ENCODE results near the gene STK39.

Gene STK39

DNA sequence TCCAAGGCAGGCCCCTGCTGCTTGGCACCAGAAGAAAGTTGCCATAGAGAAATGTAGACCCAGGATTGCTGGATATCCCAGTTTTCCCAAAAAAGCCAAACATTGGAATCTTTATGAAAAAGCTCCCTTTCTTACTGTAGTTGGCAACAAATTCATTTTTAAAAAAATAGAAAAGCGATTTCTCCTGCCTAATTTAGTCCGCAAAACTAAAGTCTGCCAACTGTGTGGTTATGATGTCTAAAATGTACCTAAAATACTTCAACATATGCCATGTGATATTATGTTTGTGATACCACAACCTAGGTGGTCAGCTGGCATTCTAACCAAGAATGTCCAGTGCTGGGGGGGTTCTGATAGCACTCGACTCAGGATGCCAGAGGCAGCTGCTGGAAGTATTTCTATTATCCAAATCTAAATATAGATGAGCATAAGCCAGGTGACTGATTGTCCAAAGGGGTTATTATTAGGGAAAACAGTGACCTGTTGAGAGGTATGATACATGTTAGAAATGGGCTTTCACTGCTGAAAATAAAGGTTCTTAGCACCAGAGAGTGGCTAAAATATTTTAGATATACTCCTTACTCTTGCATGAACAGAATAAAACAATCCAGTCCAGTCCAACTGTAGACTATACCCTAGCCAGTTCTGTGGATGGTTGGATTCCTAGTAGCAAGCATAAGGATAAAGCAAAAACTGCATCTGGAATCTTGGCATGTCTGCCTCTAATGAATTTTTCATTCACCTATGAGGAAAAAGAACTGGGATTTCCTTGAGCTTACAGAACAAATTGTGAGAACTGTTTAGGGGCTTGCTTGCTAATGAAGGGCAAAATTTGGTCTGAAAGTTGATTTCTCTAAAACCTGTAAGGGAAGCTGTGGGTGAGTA is 101.7 kb downstream of the STK39 start:
- DNase-seq: no peak
- Histone ChIP-seq H3K27me3 (replicated peaks in 2 of 5; ENCODE audit: control insufficient read depth in 4 of 5, insufficient read depth in 5 of 5, low read length in 4 of 5) (no peaks in the 10 kb centered on the region), H3K4me3 (ENCODE audit: control insufficient read depth in 1 of 7, extremely low read depth in 1 of 7, insufficient read depth in 4 of 7, low read depth in 2 of 7, low read length in 6 of 7) (no peak overlapping the region), H3K4me1 (ENCODE audit: control extremely low read depth in 1 of 4, control insufficient read depth in 4 of 4, insufficient read depth in 4 of 4, low read length in 3 of 4) (peaks cover 0 to 8% (median 0%) of the 10 kb centered on the region in 4 experiments), H3K36me3 (ENCODE audit: control insufficient read depth in 4 of 4, insufficient read depth in 4 of 4, low read length in 3 of 4) (no peaks in the 10 kb centered on the region), H3K27ac (ENCODE audit: insufficient read depth in 1 of 2, low read depth in 1 of 2, low read length in 2 of 2, poor library complexity in 1 of 2, severe bottlenecking in 2 of 2) (no peak overlapping the region), H3K9me3 (ENCODE audit: control extremely low read depth in 1 of 5, control insufficient read depth in 4 of 5, insufficient read depth in 2 of 5, low read depth in 1 of 5, low read length in 4 of 5) (no peaks in the 10 kb centered on the region)
- WGBS (ENCODE audit: insufficient coverage): no CpG with 5 or more reads among the region's 3 CpGs
- POLR2A ChIA-PET: no interaction called here
- CTCF ChIA-PET: interaction anchor here (1.1 to 1.3 kb wide), 3 partner anchors 10 to 27 kb away, joined by 3 to 5 read pairs (median 3); no protein-coding TSS in a partner anchor

- Histone ChIP-seq H3K9me3 (ENCODE audit: control extremely low read depth in 1 of 5, control insufficient read depth in 4 of 5, insufficient read depth in 2 of 5, low read depth in 1 of 5, low read length in 4 of 5) (no peaks in the 10 kb centered on the region), H3K27ac (ENCODE audit: insufficient read depth in 1 of 2, low read depth in 1 of 2, low read length in 2 of 2, poor library complexity in 1 of 2, severe bottlenecking in 2 of 2) (no peak overlapping the region), H3K4me1 (ENCODE audit: control extremely low read depth in 1 of 4, control insufficient read depth in 4 of 4, insufficient read depth in 4 of 4, low read length in 3 of 4) (peaks cover 0 to 7% (median 0%) of the 10 kb centered on the region in 4 experiments), H3K36me3 (ENCODE audit: control insufficient read depth in 4 of 4, insufficient read depth in 4 of 4, low read length in 3 of 4) (peaks cover 0 to 2% (median 0%) of the 10 kb centered on the region in 4 experiments), H3K4me3 (ENCODE audit: control insufficient read depth in 1 of 7, extremely low read depth in 1 of 7, insufficient read depth in 4 of 7, low read depth in 2 of 7, low read length in 6 of 7) (no peak overlapping the region), H3K27me3 (replicated peaks in 2 of 5; ENCODE audit: control insufficient read depth in 4 of 5, insufficient read depth in 5 of 5, low read length in 4 of 5) (no peaks in the 10 kb centered on the region)
- no peak for DNase-seq
- ChIA-PET CTCF (interaction anchor here (1.2 to 1.3 kb wide), 2 partner anchors 11 to 542 kb away, joined by 3 to 5 read pairs; no protein-coding TSS in a partner anchor), POLR2A (interaction anchor here (0.6 kb wide), 1 partner anchor 12 kb away, joined by 3 read pairs; no protein-coding TSS in a partner anchor)
- 90% methylated on average over 2 of the region's 2 CpGs for WGBS (ENCODE audit: insufficient coverage)
Observed at GRCh38 chr2:168145011-168145410, 102.4 kb downstream of the STK39 start.

DNA sequence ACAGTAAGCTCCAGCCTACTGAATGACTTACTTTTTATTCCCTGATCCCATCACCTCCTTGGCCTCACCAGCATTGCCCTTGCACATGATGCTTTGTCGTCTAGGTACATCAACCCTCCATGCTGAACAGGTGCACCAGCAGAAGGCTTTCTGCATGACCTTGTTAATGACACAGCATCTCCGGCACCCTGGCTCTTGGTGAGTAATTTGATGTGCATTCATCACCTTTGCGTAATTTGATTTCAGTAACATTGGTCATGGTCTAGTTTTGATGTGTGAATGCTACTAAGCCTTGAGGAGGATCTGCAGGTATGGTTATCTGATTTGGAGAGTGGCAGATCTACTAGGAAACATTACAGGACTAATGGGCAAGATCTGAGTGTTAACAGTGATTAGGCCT is 103.6 kb downstream of the STK39 start:
- POLR2A ChIA-PET: no interaction called here
- no peak overlapping the region for H3K27ac ChIP-seq (ENCODE audit: insufficient read depth in 1 of 2, low read depth in 1 of 2, low read length in 2 of 2, poor library complexity in 1 of 2, severe bottlenecking in 2 of 2)
- 100% methylated on average over 3 of the region's 3 CpGs for WGBS (ENCODE audit: insufficient coverage)
- H3K36me3 ChIP-seq (ENCODE audit: control insufficient read depth in 4 of 4, insufficient read depth in 4 of 4, low read length in 3 of 4): peaks cover 0 to 6% (median under 1%) of the 10 kb centered on the region in 4 experiments
- no peaks in the 10 kb centered on the region for H3K27me3 ChIP-seq (replicated peaks in 2 of 5; ENCODE audit: control insufficient read depth in 4 of 5, insufficient read depth in 5 of 5, low read length in 4 of 5)
- H3K9me3 ChIP-seq (ENCODE audit: control extremely low read depth in 1 of 5, control insufficient read depth in 4 of 5, insufficient read depth in 2 of 5, low read depth in 1 of 5, low read length in 4 of 5): no peaks in the 10 kb centered on the region
- H3K4me1 ChIP-seq (ENCODE audit: control extremely low read depth in 1 of 4, control insufficient read depth in 4 of 4, insufficient read depth in 4 of 4, low read length in 3 of 4): no peaks in the 10 kb centered on the region
- H3K4me3 ChIP-seq (ENCODE audit: control insufficient read depth in 1 of 7, extremely low read depth in 1 of 7, insufficient read depth in 4 of 7, low read depth in 2 of 7, low read length in 6 of 7): no peak overlapping the region
- no peak for DNase-seq
- CTCF ChIA-PET: interaction anchor here (1.2 kb wide), 1 partner anchor 544 kb away, joined by 3 read pairs; no protein-coding TSS in a partner anchor

DNA sequence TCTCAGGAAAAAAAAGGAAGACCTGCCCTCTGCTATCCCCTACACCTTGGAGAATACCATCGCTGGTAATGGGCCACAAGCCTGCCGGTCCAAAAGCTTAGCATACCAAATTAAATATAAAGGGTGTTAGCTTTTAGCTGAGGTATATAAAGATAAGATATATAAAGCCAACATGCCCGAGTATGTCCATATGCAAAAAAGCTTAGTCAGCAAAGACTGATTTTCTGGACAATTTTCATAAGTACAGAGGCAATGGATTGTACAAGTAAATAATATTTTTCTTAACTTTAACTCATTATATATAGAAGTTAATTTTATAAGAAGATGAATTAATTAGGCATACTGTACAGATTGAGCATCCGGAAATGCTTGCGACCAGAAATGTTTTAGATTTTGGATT is 106.5 kb downstream of the STK39 start:
- POLR2A ChIA-PET: no interaction called here
- no peaks in the 10 kb centered on the region for H3K27me3 ChIP-seq (replicated peaks in 2 of 5; ENCODE audit: control insufficient read depth in 4 of 5, insufficient read depth in 5 of 5, low read length in 4 of 5)
- H3K4me3 ChIP-seq (ENCODE audit: control insufficient read depth in 1 of 7, extremely low read depth in 1 of 7, insufficient read depth in 4 of 7, low read depth in 2 of 7, low read length in 6 of 7): no peak overlapping the region
- H3K9me3 ChIP-seq (ENCODE audit: control extremely low read depth in 1 of 5, control insufficient read depth in 4 of 5, insufficient read depth in 2 of 5, low read depth in 1 of 5, low read length in 4 of 5): no peaks in the 10 kb centered on the region
- H3K36me3 ChIP-seq (ENCODE audit: control insufficient read depth in 4 of 4, insufficient read depth in 4 of 4, low read length in 3 of 4): peaks cover 2 to 20% (median 3%) of the 10 kb centered on the region in 4 experiments
- no peak for DNase-seq
- WGBS (ENCODE audit: insufficient coverage): 100% methylated on average over 2 of the region's 5 CpGs
- no peaks in the 10 kb centered on the region for H3K4me1 ChIP-seq (ENCODE audit: control extremely low read depth in 1 of 4, control insufficient read depth in 4 of 4, insufficient read depth in 4 of 4, low read length in 3 of 4)
- CTCF ChIA-PET: no interaction called here
- no peak overlapping the region for H3K27ac ChIP-seq (ENCODE audit: insufficient read depth in 1 of 2, low read depth in 1 of 2, low read length in 2 of 2, poor library complexity in 1 of 2, severe bottlenecking in 2 of 2)

DNA sequence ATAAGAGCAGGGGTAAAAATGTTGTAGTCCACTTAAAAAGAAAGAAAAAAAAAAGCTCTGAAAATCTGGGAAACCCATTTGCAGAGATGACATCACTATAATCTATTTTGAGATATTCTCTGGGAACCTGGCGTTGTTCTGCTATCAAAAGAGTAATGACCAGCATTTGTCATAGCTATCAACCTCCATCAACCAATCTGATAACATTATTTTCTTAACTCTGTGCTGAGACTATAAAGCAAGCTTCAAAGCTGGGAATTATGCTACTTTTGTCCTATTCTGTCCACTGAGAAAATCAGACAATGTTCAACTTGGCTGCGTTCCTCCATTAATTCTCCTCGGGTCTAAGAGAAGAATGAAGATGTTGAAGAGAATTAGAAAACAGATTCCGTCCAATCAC is 107.5 kb downstream of the STK39 start:
- 60% methylated on average over 1 of the region's 4 CpGs for WGBS (ENCODE audit: insufficient coverage)
- ChIA-PET CTCF (interaction anchor here (1.3 kb wide), 1 partner anchor 12 kb away, joined by 3 read pairs; no protein-coding TSS in a partner anchor), POLR2A (interaction anchor here (0.7 kb wide), 1 partner anchor 249 kb away, joined by 4 read pairs; no protein-coding TSS in a partner anchor)
- H3K27me3 ChIP-seq (replicated peaks in 2 of 5; ENCODE audit: control insufficient read depth in 4 of 5, insufficient read depth in 5 of 5, low read length in 4 of 5): no peaks in the 10 kb centered on the region
- no peak for DNase-seq
- peaks cover 2 to 20% (median 4%) of the 10 kb centered on the region in 4 experiments for H3K36me3 ChIP-seq (ENCODE audit: control insufficient read depth in 4 of 4, insufficient read depth in 4 of 4, low read length in 3 of 4)
- no peaks in the 10 kb centered on the region for H3K4me1 ChIP-seq (ENCODE audit: control extremely low read depth in 1 of 4, control insufficient read depth in 4 of 4, insufficient read depth in 4 of 4, low read length in 3 of 4)
- H3K9me3 ChIP-seq (ENCODE audit: control extremely low read depth in 1 of 5, control insufficient read depth in 4 of 5, insufficient read depth in 2 of 5, low read depth in 1 of 5, low read length in 4 of 5): no peaks in the 10 kb centered on the region
- H3K4me3 ChIP-seq (ENCODE audit: control insufficient read depth in 1 of 7, extremely low read depth in 1 of 7, insufficient read depth in 4 of 7, low read depth in 2 of 7, low read length in 6 of 7): no peak overlapping the region
- no peak overlapping the region for H3K27ac ChIP-seq (ENCODE audit: insufficient read depth in 1 of 2, low read depth in 1 of 2, low read length in 2 of 2, poor library complexity in 1 of 2, severe bottlenecking in 2 of 2)

DNA sequence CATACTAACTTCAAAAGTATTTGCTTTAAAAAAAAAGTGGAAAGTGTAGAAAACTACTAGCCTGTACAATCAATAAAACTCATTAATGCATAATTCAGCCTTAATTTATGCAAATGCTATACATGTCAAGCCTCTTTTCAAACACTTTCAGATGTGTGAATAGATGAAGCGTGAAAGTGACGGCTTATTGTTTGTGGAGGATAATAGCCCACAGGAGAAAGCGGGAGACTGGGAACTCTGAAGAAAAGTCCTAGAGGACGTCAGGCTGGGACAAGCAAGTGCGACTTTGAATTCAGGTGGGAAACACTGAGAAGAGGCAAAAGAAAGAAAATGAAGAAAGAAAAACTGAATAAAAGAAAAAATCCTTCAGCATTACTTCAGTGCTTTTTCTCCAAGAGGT is 108.5 kb downstream of the STK39 start:
- H3K4me1 ChIP-seq (ENCODE audit: control extremely low read depth in 1 of 4, control insufficient read depth in 4 of 4, insufficient read depth in 4 of 4, low read length in 3 of 4): no peaks in the 10 kb centered on the region

DNA sequence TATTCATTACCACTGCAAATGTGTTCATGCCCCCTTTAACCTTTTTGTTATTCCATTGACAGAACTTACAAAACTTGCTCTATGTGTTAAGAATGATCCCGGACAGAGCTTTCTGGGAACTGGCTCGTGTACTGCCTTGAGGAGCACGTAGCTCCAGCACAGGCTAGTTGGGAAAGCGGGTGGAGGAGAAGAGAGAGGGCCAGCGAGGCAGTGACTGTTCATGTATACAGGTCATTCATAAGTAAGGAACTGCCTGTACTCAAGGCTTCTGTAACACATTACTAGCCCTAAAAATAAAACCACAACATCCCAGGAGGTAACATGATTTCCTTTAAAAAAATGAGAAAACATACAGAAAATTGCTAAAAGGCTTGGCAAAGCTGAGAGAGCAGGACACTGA is 109.0 kb downstream of the STK39 start:
- no peak overlapping the region for H3K27ac ChIP-seq (ENCODE audit: insufficient read depth in 1 of 2, low read depth in 1 of 2, low read length in 2 of 2, poor library complexity in 1 of 2, severe bottlenecking in 2 of 2)
- H3K4me1 ChIP-seq (ENCODE audit: control extremely low read depth in 1 of 4, control insufficient read depth in 4 of 4, insufficient read depth in 4 of 4, low read length in 3 of 4): no peaks in the 10 kb centered on the region
- H3K9me3 ChIP-seq (ENCODE audit: control extremely low read depth in 1 of 5, control insufficient read depth in 4 of 5, insufficient read depth in 2 of 5, low read depth in 1 of 5, low read length in 4 of 5): no peaks in the 10 kb centered on the region
- DNase-seq: no peak
- CTCF ChIA-PET: interaction anchor here (1.6 kb wide), 1 partner anchor 207 kb away, joined by 4 read pairs; no protein-coding TSS in a partner anchor
- POLR2A ChIA-PET: no interaction called here
- H3K4me3 ChIP-seq (ENCODE audit: control insufficient read depth in 1 of 7, extremely low read depth in 1 of 7, insufficient read depth in 4 of 7, low read depth in 2 of 7, low read length in 6 of 7): no peak overlapping the region
- H3K27me3 ChIP-seq (replicated peaks in 2 of 5; ENCODE audit: control insufficient read depth in 4 of 5, insufficient read depth in 5 of 5, low read length in 4 of 5): no peaks in the 10 kb centered on the region
- WGBS (ENCODE audit: insufficient coverage): 100% methylated on average over 3 of the region's 5 CpGs
- H3K36me3 ChIP-seq (ENCODE audit: control insufficient read depth in 4 of 4, insufficient read depth in 4 of 4, low read length in 3 of 4): peaks cover 3 to 20% (median 6%) of the 10 kb centered on the region in 4 experiments

More for the DNA sequence above, 108.5 kb downstream of the STK39 start:
- H3K4me3 ChIP-seq (ENCODE audit: control insufficient read depth in 1 of 7, extremely low read depth in 1 of 7, insufficient read depth in 4 of 7, low read depth in 2 of 7, low read length in 6 of 7): no peak overlapping the region
- no peak overlapping the region for H3K27ac ChIP-seq (ENCODE audit: insufficient read depth in 1 of 2, low read depth in 1 of 2, low read length in 2 of 2, poor library complexity in 1 of 2, severe bottlenecking in 2 of 2)
- H3K36me3 ChIP-seq (ENCODE audit: control insufficient read depth in 4 of 4, insufficient read depth in 4 of 4, low read length in 3 of 4): peaks cover 3 to 20% (median 6%) of the 10 kb centered on the region in 4 experiments
- CTCF ChIA-PET: no interaction called here
- H3K27me3 ChIP-seq (replicated peaks in 2 of 5; ENCODE audit: control insufficient read depth in 4 of 5, insufficient read depth in 5 of 5, low read length in 4 of 5): no peaks in the 10 kb centered on the region
- no peak for DNase-seq
- no peaks in the 10 kb centered on the region for H3K9me3 ChIP-seq (ENCODE audit: control extremely low read depth in 1 of 5, control insufficient read depth in 4 of 5, insufficient read depth in 2 of 5, low read depth in 1 of 5, low read length in 4 of 5)
- WGBS (ENCODE audit: insufficient coverage): 96% methylated on average over 4 of the region's 5 CpGs
- POLR2A ChIA-PET: no interaction called here

All from common myeloid progenitor, CD34-positive (primary cell).